Activated CD4-positive, alpha-beta T cell treated with anti-CD3 and anti-CD28 coated beads, Interleukin-2, amount 50 U/mL, for 4 hours (primary cell): ENCODE data around the gene INTS11.
"Not testable (repeated sequence)": the region's sequence is repeated elsewhere in the genome, so short reads cannot be mapped to it uniquely, and the experiment has no call there.

ENCODE experiments used
- DNase-seq, 2 experiments: peaks; one replicate each; pipeline ENCODE4 v3.0.0-alpha.2; 2020

INTS11 gene

DNA sequence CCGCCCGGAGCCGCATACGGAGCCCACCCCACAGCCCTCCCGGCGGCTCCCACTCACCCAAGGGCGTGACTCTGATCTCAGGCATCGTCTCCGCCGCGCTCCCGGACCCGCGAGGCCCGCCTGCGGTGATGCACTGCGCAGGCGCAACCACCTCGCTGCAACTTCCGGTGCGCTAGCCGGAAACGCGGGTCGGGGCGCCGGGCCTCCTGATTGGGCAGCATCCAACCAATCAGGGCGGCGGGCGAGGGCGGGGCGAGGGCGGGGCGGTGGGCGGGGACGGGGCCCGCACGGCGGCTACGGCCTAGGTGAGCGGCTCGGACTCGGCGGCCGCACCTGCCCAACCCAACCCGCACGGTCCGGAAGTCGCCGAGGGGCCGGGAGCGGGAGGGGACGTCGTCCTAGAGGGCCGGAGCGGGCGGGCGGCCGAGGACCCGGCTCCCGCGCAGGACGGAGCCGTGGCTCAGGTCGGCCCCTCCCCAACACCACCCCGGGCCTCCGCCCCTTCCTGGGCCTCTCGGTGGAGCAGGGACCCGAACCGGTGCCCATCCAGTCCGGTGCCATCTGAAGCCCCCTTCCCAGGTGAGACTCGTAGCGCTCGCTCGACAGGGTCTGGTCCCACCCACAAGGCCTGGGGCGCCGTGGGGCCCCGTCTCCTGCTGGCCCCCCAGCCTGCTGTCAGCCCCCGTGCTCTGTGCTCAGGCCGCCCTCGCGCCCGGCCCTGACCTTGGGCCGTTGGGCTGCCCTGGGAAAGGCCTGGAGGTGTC lies at the start of gene INTS11, which contains the start of gene CPTP:
INTS11 (minus strand) TSS at position 137 of the 764 bp plus-strand sequence; CDS start at position 85, 52 bp downstream.
CPTP (plus strand) TSS at position 279 of the 764 bp plus-strand sequence. CDS start 2,109 bp downstream, outside the sequence.
- peak; percentile 93 to 96 for DNase-seq

DNA sequence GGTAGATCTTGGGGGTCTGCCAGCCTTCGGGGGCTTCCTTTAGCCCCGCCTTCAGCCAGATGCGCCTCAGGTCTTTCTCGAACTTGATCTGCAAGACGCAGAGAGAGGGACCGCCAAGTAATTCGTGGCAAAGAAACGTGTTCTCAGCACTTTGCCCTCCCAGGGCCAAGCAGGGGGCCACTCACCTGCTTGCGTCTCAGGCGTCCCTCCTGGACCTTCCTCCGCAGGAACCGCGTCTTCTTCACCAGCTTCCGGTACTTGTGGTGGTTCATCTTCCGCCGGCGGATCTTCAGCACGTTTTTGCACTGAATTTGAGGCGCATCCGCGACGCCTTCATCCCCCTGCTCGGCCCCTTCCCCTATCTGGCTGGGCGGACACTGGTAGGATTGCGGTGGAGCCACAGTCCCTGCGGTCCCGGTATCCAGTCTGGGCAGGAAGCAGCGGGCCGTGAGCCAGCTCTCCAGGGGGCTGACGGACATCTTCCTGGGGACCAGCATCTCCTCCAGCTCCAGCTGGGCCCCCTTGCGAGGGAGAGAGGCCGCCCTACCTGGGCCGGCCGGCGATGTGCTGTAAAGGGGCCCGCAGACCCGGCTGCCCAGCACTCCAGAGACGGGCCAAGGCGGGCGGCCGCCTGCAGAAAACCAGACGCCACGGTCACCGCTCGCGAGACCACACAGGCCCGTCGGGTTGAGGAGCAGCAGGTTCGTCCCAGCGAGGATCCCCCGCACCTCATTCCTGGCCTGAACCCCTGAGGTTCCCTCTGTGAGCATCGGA lies 49.5 kb upstream of the INTS11 start:
- no peak for DNase-seq

DNA sequence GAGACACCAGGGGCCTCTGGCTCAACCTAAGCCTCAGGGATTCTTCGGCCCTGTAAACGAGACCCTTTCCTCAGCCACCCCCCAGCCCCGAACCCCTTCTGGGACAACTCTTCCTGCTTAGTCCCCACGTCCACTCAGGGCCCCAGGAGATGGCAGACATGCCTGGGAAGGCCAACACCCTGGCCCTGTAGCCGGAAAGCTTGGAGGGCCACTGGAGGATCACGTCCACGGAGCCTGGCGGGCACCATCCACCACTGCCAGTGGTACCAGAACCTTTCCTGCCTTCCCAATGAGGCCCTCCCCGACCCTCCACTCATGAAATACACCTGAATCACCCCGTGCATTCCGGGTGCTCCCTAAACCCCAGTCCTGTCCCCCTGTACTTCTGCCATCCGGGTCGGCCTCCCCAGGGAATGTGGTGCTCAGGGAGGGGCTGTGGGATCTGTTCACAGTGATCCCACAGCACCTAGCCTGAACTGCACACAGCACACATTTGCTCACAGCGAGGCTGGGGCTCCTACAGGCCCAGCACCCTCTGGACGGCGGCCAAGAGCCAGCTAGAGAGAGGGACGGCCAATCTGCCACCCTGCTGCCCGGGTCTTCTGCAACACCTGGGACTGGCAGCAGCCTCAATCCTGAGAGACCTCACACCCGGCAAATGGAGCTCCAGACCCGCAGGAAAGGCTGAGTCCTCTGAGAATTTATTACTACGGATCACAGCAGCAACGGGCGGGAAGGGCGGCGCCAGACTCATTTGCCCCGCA lies 48.8 kb upstream of the INTS11 start:
- DNase-seq = no peak

DNA sequence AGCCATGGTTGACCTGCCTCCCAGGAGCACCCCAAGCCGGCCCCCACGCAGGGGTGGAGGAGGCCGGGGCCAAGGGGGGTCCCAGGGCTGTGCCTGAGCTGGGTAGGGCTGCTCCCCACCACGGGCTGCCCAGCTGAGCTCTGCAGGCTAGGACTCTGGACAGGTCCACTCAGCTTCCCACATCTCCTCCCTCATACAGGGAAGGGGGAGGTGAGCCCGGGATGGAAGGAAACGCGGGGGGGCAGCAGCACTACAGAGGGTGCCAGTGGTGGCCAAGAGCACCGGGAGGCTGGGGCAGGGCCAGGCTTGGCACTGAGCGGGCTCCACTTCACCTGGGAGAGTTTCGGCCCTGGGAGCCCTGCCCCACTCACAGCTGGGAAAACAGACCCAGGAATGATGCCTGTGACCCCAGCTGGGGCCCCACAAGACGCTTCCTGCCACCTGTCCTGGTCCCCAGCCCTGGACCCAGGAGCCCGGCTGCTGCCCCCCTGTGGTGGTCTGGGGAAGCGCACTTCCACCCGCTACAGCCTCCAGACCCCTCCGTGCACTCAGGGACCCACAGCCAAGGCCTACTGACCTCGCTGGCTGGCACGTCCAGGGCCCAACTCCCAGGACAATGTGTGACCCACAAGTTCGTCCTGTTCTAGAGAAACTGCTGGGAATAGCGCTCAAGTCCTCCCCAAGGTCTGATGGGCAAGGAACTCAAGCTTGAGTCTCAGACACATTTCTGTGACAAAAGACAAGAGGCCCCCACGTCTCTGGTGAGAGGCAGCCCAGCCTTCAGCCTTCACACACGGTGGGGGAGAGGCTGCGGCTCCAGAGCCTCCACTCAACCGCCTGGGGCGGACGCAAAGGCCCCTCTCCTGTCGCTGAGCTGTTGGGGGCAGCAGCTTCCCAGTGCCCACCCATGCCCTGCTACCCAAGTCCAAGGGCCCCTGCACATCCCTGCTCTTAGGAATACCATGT lies 47.6 kb upstream of the INTS11 start:
- DNase-seq = peak; percentile 68 to 73

DNA sequence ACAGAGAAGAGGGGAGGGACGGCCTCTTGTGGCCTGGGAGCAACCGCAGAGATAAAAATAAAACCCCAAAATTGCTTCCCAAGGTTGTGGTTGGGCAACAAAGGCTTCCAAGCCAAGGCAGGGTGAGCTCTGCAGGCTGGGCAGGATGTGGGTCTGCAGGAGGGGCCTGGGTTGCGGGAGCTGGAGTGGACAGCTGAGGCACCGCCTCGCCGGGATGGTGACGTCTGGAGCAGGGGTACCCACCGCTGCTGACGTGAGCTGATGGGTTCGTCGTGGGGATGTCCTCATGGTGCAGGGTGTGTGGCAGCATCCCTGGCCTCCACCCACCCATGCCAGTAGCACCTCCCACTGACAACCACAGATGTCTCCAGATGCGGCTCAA lies 46.9 kb upstream of the INTS11 start:
- no peak for DNase-seq

DNA sequence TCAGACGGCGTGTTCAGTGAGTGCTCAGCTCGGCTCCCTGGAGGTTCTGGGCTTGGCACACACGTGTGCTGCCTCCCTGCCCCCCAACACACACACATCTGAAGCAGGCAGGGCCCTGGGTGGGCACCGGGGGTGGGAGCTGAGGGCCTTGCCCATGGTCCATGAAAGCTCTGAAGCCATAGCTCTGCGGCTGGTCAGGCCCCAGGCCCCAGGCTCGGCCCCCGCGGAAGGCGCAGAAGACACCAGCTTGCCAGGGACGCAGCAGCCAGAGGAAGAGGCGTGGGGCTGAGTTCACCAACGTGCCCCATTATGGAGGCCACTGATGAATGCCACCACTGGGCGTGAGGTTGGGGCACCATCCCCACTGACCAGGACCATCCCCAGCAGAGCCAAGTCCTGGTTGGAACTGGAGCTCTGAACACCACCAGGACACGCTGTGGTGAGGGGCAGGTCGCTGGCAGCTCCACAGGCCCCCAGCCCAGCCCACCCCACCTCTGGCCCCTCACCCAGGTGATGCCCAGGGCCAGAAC lies 46.4 kb upstream of the INTS11 start:
- no peak for DNase-seq

DNA sequence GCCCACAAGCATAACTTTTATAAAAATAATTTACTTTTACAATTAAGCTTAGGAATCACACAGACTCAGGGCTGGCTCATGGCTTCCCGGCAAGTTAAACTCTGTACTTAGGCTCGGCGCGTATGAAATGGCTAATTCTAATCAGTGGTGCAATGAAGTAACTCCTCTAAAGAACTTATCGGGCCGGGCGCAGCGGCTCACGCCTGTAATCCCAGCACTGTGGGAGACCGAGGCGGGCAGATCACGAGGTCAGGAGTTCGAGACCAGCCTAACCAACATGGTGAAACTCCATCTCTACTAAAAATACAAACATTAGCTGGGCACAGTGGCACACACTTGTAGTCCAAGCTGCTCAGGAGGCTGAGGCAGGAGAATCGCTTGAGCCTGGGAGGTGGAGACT lies 45.6 kb upstream of the INTS11 start:
- not testable (repeated sequence) for DNase-seq

DNA sequence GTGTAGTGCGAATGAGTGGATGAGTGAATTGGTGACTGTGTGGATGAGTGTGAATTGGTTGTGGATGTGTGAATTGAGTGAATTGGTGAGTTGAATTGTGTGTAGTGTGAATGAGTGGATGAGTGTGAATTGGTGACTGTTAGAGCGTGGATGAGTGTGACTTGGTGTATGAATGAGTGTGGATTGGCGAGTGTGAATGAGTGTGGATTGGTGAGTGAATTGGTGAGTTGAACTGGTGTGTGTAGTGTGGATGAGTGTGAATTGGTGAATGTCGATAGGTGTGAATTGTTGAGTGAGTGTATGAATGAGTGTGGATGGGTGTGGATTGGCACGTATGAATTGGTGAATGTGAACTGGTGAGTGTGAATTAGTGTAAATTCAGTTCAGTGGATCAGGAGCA lies 42.9 kb upstream of the INTS11 start:
- DNase-seq = no peak

DNA sequence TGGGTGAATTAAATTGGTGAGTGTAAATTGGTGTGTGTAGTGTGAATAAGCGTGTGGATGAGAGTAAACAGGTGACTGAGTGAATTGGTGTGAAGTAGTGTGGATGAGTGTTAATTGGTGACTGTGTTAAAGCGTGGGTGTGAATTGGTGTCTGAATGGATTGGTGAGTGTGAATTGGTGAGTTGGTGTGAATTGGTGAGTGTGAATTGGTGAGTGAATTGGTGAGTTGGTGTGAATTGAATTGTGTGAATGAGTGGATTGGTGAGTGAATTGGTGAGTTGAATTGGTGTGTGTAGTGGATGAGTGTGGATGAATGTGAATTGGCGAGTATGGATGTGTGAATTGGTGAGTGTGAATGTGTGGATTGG lies 42.2 kb upstream of the INTS11 start:
- DNase-seq = no peak

DNA sequence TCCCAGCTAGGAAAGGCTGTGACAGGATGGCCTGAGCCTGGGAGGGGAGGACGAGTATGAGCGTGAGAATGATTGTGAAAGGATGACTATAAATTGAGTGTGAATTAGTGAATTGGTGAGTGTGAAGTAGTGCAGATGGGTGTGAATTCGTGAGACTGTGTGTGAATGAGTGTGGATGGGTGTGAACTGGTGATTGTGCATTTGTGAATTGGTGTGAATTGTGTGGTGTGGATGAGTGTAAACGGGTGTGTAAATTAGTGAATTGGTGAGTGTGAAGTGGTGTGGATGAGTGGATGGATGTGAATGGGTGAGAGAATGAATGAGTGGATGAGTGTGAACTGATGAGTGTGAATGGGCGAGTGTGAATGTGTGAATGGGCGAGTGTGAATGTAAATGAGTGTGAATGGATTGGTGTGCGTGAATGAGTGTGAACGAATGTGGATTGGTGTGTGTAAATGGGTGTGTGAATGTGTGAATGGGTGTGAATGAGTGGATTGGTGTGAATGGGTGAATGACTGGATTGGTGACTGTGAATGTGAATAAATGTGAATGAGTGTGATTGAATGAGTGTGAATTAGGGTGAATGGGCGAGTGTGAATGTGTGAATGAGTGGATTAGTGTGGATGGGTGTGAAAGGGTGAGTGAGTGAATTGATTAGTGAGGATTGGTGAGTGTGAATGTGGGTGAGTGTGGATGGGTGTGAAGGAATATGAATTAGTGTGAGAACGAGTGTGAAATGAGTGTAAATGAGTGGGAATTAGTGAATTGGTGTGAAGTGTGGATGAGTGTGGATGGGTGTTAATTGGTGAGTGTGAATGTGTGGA lies 41.6 kb upstream of the INTS11 start:
- DNase-seq = no peak

DNA sequence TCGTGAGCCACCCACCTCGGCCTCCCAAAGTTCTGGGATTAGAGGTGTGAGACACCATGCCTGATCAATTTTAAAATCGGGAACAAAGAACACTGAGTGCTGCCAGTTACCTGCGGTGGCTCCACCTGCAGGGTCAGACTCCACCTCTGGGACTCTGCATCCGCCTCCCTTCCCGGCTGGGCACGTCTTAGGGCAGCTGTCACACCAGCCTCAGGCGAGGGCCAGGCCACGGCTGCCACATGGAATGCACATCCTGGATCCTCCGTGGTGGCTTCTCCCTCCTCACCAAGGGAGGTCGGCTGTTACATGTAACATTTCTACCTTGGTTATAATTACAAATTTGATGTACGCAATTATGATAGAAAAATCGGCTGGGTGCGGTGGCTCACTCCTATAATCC lies 39.8 kb upstream of the INTS11 start:
- DNase-seq = no peak

DNA sequence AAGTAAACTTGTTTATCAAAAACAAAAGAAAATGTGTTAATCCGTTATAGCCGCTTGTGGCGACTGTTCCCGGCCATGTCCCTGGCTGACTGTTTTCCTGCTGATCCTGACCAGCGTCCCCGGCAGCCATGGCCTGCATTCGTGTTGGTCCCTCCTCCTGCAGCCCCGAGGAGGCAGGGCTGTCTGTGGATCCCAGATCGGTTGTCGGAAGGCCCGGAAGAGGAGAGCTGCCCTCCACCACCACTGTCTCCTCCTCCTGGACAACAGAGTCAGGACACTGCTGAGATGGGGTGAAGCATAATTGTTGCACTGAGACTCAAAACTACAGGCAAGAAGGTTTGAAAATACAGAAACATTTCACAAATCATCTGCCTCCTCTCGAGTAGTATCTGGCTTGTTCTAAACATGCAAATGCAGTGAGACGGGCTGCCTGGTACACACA lies 37.5 kb upstream of the INTS11 start:
- DNase-seq = no peak

DNA sequence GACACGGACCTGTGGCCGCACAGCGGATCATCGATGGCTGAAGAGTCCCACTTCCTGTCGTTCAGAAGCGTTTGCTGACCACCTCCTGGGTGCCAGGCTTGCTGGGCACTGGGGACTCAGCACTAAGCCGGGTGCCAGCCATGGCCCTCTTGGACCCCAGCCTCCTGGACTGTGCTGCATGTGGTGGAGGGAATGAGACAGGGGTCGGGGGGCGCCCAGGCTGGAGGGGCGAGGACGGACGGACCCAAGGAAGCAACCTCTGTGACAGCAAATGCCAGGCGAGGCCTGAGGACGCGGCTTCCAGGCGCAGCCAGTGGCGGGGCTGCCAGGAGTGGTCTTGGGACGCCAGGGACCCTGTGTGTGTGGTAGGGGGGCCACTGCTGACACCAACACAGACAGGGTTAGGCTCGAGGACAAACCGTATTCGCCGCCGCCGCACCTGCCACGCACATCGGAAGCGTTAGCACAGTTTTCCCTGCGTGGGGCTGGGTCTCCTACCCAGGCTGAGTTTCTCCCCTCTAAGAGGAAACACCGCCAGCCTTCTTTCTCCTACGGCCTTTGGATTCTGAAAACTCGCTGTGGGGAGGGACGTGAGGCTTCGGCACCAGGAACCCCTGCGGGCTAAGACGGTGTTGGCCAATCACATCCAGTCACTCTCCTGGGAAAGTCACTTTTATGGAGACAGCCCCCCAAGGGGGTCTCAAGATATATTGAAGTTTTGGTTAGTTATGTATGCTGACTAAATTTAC lies 36.9 kb upstream of the INTS11 start:
- DNase-seq = no peak

DNA sequence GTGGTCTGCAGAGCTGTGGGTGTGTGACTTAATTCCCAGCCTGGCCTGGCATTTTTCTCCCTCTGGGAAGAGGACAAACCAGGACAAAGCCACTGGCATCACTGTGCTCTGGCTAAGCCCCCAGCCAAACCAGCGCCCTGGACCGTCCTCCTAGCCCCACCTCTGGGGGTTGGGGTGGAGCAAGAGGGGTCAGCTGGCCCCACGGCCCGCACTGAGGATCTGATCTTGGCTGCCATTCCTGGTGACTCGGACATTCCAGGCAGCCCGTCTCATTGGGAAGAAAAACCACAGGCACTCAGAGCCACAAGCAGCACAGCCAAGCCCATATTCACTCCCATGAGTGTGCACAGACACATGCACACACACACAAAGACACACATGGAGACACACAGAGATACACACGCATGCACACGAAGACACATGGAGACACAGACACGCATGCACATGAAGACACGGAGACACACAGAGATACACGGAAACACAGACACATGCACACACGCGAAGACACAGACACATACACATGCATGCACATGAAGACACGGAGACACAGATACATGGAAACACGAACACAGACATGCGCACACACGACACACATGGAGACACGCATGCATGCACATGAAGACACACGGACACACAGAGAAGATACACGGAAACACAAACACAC lies 36.2 kb upstream of the INTS11 start:
- no peak for DNase-seq

DNA sequence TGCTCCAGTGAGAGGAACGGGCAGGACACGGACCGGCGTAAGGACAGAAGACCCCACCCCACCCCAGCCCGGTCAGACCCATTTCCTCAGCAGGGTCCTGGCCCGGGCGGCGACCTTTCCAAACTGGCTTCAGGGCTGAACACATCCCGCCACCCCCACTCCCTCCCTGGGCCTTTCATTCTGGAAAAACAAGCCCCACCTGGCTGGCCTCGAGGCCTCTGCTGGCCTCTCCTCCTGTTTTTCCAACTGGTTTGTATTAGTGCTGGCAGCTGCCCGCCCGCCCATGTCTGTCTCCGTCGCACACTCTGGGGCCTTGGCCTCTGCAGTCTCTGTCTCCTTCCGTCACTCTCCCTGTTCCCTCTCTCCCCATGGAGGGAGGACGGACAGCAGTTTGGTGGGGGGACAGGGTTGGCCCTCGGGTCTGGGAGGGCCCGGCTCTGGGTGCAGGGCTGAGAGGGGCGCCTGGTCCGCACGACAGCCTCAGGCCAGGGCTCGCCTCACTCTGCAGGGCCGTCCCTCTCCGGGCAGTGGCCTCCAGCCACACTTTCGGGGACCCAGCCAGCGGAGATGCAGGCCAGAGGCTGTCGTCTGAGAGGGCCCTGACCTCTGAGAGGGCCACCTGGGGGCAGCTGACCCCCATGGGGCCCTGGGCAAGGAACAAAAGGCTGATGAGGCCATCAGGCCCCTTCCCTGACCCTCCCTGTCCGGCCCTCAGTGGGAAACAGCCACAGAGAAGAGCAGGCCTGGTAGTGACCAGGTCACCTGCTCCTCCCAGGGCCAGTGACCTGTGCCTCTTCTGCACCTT lies 35.4 kb upstream of the INTS11 start:
- DNase-seq = no peak

DNA sequence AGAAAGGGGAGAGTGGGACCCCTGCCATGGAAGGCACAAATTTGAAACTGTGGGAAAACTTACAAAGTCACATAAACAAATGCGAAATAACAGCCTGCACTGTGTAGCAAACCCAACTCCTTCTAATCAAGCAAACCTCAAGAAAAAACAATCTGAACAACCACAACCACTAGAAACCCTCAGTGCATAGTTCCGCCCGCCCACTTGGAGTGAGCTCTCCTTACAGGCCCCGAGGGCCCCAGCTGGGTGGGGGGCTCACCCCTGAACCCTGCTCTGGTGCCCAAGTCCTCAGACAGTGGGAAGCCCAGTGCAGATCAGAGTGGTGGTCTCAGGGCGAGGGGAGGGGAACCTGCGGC lies 34.8 kb upstream of the INTS11 start:
- no peak for DNase-seq

DNA sequence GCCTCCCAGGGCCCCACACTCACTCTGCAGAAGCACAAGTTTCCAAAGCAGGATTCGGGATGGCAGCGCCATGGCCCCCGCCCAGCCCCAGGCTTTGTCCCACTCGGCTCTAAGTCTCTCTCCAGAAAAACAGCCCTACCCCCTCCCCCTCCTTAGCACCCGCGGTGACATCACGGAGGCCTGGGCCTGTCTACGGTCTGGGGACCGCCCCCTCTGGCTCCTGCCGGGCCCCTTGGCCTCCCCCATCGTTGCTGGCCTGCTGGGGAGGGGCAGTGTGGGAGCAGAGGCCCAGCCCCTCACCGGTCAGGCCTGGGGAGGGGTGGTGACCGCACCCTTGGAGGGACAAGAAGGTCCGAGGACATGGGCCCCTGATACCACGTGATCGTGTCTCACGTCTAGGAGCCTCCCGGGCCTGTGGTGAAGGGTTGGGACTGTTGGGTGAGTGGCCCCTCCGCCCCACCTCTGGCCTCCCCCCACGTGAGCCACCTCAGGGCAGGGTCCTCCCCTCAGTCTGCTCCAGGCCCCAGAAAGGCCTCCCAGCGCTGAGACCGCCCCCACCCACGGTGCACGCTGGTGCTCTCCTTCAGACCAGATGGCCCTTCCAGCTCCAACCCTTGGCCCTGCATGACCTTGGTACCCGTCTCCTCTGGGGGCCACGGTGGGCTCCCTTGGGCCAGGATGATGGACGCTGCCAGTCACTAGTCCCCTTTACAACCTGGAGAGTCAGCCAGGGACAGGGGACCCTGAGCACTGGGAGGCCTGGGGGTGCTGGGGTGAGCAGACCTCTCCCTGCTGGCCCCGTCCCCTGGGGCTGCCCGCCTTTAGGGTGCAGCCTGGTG lies 34.2 kb upstream of the INTS11 start, which contains the start of gene MXRA8:
MXRA8 (minus strand) TSS at position 123 of the 839 bp plus-strand sequence; CDS start at position 72, 51 bp downstream.
- no peak for DNase-seq
